NCI-H524 treated with DMSO at 0.1 percent for 48 hours (cell line): ENCODE results near the gene UHRF1.
"Not testable (repeated sequence)": the region's sequence is repeated elsewhere in the genome, so short reads cannot be mapped to it uniquely, and the experiment has no call there.

Experiments used
- DNase-seq: peaks from one replicate; lab custom pipeline; 2025; lab: John Stamatoyannopoulos, UW

The UHRF1 gene

DNA sequence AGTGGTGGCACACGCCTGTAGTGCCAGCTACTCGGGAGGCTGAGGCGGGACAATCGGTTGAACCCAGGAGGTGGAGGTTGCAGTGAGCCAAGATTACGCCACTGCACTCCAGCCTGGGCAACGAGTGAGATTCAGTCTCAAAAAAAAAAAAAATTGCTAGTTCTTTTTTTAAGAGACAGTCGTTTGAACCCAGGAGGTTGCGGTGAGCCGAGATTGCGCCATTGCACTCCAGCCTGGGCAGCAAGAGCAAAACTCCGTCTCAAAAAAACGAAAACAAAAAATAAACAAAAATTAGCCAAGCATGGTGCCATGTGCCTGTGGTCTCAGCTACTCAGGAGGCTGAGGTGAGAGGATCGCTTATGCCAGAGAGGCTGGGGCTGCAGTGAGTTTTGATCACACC, 8.4 kb upstream of the UHRF1 start:
- DNase-seq: not testable (repeated sequence)

DNA sequence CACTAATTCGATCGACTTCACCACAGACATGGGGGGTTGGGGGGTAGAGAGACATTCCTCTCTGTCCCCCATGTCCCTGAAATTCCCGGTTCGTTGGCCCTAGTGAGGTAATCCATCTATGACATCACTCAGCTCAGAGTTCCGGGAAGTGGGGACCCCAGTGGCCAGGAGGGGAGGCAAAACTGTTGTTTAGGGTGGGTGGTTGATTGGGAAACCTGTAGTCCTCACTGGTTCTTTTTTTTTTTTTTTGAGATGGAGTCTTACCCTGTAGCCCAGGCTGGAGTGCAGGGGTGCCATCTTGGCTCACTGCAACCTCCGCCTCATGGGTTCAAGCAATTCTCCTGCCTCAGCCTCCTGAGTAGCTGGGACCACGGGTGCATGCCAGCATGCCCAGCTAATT, 6.5 kb upstream of the UHRF1 start, which contains the start of gene ARRDC5:
Gene ARRDC5 (minus strand): TSS at position 101 of the 400 bp plus-strand sequence. CDS start 71 bp downstream, at position 30.
- DNase-seq: no peak

DNA sequence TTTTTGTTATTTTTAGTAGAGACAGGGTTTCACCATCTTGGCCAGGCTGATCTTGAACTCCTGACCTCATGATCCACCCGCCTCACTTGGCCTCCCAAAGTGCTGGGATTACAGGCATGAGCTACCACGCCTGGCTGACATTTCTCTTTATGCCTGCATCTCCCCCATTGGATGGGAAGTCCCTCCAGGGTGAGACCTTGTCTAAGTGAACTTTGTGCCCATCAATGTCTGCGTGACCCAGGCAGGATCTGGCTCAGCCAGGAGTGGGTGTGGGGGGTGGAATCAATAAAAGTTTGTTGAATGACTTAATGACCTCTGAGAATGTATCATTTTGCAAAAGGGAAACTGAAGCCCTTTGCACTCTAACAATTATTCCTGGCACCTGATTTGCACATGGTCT, 4.8 kb upstream of the UHRF1 start:
- DNase-seq: no peak

DNA sequence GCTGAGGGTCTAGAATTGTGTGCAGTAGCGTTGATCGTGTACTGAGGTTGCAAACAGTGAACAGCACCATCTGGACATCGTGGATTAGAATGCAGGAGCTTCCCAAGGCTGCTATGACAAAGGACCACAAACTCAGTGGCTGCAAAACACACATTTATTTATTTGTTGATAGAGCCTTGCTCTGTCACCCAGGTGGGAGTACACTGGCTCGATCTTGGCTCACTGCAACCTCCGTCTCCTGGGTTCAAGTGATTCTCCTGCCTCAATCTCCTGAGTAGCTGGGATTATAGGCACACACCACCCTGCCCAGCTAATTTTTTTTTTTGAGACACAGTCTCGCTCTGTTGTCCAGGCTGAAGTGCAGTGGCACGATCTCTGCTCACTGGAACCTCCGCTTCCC, 2.3 kb upstream of the UHRF1 start:
- no peak for DNase-seq

DNA sequence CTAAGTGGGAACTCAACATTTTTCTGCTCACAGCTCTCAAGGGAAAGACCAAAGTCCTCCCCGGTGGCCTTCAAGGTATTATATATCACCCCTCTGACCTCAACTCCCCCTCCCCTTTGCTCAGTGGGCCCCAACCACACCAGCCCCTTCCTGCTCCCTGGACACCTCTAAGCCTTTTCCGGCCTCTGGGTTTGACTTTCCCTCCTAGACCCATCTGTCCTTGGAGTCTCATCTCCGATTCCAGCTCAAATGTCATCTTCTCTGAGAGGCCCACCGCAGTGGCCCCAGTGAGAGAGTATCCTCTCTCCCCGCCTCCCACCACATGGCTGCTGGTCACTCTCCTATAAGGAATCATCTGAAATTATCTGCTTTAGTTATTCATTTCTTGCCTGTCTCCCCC, 941 bp upstream of the UHRF1 start:
- no peak for DNase-seq

DNA sequence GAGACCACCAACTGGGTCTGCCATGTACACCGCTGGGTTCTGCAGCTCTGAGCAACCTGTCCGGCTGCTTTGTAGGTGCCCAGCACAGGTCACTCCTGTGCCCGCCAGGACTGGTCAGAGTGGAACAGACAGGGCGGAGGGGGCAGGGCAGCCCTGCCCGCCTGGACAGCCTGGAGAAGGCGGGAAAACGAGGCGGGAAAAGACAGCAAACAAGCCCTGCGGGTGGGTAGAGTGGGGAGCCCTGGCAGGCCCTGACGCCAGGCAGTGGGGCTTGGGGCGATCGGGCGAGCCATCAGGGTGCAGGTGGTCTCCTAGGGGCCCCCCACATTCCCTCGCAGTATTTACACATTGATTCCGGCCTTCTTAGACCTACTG, 533 bp upstream of the UHRF1 start:
- no peak for DNase-seq

DNA sequence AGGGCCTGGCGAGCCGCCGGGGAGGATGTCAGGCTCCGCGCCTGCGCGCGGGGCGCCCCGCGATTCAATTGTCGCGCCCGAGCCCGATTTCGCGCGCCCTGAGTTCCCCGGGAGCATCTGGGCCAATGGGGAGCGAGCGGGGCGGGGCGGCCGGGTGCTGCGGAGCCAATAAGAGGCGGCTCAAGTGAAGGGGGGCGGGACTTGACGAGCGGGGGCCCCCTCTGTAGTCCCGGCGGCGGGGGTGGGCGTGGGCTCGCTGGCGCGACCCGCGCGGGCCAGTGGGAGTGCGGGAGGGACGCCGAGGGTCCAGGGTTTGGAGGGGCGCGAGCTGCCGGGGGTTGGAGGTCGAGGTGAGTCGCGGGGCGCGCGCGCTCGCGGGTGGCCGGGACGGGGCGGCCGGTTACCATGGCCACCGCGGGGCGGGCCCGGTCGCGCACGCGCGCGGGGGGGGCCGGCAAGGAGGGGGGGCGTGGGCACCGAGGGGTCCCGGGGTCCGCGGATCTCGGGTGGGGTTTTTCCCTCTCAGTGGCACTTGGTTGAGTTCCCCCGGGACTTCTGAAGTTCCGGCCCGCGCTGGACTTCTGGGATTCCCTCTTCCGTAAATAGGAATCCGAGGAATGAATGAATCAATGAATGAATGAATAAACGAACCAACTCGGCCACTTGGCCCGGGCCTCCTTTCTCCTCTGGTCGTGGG, 744 bp downstream of the UHRF1 start:
- DNase-seq: peak; percentile 79

DNA sequence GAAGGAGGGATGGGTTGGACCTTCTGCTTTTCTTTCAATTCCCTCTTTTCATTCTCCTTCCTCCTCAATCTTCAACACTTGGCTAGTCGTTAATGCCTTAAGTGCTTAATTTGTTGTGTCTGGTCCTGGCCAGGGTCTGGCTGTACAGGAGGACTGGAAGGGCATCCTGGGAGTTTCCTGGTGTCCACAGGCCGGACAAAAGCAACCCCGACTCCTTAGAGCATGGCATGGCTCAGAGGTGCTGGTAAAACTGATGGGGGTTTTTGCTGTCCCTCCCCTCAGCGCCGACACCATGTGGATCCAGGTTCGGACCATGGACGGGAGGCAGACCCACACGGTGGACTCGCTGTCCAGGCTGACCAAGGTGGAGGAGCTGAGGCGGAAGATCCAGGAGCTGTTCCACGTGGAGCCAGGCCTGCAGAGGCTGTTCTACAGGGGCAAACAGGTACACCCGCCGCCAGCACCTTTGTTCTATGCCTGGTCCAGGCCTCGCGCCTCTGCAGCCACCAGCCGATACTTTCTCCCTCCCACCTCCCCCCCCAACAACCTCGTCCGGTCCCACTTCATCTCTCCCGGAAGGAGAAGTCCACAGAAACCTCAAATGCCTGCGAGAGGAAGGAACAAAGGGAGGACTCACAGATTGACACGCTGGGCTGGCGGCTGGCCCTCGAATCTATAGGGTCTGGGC, 1.4 kb downstream of the UHRF1 start:
- no peak for DNase-seq

DNA sequence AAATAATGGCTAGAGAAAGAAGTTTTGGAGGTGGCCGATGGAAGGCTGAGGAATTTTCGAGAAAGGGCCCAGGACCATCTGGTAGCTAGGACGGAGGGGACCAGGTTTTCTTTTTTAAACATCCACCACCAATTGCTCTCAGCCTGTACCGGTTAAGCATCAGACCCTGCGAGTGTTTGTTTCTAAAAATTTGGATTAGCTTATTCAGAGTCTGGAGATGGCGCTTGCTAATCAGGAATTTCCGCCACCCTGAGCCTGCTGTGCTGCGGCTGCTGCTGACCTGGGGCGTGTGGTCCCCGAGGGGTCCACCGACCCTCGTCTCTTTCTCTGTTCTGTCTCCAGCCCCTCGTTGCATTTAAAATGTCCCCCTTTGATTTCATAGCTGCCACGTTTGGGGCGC, 2.0 kb downstream of the UHRF1 start:
- DNase-seq: no peak

DNA sequence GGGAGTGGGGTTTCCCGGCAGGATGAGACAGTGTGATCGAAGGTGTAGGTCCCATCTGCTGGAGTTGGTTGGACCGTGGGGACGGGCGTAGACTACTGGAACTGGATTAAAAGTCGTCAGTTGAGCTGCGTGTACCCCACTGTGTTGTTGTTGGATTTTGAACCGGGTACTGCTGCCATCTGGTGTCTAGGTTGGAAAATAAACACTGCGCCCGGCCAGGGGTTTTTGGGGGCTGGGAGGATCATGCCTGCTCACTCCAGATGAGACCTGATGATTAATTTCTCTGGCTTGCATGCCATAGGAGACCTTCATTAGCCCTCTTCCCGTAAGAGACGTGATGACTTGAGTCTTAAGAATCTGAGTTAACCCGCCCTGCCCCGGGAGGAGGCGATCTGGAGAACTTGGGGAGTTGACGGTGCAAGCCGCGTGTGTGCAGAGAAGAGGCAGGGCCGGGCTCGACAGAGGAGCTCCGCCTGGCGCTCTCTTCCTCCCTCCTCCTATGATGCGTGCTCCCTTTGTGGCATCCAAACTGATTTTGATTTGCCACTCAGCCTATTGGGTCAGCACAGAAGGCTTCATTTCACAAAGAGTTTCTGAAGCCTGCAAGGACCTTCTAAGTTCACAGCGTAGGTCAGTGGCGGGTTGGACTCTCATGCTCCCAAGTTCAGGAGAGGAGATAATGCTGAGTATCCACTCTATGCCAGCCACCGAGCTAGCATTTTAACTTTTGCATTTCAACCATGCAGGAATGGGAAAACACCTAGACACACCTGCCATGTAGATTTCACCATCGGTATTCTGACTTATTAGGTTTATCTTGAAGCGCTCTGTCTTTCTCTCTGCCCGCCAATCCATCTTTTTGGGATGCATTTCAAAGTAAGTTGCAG, 2.7 kb downstream of the UHRF1 start:
- DNase-seq: peak; percentile 11

DNA sequence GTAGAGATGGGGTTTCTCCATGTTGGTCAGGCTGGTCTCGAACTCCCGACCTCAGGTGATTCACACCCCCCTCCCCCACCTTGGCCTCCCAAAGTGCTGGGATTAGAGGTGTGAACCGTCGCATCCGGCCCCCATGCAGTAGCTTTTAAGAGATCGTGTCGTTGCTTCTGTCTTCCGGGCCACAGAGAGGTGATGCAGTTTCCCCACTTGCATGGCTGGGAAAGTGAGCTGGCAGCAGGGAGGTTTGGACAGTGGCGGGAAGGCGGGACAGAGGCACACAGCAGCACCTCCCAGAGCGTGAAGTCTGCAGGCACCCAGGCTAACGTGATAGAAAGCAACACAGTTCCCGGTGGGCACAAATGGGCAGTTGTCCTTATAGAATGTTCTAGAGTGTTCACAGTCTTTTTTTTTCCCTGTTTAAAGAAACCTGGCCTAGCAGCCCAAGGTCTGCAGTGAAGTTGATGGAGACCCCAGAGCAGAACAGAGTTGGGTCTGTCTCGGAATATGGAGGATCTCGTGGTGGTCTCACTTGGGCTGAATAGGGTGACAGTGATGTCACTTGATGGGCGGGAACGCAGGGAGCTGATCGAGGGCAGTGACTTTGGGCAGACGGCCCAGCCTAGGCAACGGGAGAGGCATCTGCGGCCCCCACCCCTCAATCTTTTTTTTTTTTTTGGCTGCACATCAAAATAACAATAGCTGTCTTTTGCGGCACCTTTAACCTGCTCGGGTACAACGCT, 4.9 kb downstream of the UHRF1 start:
- DNase-seq: no peak

DNA sequence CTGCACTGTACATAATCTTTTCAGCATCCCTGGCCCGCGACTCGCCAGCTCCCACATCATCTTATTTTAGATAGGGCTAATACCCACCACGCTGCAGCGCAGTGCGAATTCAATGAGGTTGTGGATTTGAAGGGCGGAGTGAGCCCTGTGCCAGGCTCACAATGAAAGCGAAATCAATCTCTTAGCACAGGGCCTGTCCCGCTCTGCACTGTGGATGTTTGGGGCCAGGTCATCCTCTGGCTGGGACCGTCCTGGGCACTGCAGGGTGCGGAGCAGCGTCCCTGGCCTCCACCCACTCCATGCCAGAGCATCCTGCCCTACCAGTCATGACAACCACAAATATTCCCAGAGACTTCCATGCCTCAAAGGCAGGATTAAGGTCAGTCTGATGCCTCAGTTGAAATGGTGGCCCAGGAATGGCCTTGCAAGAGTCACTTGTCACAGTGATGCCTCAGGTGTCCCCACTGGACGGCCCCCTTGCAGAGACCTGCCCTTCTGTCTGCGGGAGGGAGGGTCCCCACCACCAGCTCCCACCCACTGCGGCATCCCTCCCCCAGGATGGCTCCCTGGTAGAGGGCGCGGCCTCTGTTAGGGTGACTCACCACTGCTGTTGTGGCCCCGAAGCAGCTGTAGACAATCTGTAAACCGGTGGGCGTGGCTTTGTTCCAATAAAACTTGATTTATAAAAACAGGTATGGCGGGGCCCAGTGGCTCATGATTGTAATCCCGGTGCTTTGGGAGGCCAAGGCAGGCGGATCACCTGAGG, 5.6 kb downstream of the UHRF1 start:
- DNase-seq: no peak

DNA sequence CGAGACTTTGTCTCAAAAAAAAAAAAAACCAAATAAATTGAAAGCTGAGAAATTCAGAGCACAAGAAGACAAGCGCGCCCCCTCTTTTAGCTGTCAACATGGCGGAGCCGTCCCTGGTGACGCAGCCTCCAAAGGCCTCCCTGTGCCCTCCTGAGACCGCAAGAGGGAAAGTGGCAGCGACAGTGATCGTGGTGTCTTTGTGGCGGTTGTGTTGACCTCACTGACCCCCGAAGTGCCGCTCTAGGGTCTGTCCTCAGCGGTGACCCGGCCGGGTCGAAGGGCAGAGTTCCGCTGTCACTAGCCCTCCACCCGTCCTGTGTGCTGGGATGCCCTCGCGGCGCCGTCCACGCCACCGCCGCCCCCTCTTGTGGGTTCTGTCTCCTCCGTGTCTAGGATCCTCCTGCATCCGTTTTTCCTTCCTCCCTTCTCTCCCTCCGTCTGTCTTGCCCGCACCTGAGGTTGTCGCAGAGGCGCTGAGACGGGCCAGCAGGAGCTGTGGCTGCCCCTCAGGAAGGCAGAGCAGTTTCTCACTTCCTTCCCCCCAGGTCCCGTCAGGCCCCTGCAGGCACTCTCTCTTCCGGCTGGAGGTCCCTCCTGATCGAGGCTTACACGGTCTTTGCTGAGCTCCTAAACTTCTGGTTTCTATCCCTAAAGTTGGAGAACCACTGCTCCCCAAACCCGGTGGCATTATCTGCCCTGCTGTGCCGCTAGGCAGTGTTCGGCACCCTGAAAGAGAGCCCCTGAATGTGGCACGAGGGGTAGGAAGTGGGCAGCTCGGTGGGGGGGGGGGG, 7.2 kb downstream of the UHRF1 start:
- DNase-seq: no peak

DNA sequence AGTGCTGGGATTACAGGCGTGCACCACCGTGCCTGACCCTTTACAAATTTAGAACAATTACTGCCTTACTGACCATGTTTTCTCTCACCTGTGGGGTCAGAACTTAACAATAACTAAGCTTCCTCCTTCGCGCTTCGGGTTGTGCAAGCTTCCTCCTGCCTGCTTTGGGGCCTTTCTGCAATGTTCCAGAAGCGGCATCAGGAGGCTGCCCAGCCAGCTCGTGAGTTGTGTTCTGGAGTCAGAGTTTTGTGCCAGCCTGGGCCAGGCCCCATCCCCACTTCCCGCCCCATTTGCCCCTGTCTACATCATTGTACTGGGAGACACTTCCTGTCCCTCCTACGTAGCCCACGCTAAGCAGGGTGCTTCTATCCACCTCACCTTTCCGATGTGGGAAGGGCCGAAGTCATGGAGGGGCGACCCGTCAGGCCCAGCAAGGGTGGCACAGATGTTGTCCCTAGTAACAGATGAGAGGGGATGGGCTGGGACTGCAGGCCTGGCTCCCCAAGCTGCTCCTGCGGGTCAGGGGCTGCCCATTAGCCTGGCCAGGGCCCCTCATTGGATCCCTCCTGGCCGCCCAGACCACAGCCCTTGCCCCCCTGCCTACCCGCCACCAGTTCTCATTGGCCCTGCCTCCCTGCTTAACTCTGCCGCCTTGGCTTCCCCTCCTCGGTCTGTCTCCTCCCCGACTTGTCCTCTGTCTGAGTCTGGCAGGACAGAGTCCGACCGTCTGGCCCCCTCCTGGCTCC, 13.4 kb downstream of the UHRF1 start:
- no peak for DNase-seq

DNA sequence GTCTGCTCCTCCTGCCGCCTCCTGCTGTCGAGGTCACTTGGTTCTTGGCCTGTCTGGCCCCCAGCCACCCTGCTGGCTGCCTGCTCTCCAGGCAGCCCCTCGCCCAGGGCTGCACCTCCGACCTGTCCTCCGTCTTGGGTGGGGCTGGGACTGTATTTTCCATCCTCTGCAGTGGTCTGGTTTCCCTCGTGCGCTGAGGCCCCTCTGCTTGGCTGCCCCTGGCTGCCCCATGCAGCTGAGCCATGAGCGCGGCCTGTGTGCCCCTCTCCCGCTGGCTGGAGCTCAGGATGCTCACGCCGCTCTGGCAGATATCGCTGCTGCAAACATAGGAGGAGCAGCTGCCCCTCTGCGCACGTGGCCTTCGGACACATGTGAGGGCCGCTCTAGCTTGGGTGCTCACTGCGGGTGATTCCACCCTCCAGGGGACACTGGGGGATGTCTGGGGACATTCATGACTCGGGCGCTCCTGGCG, 14.0 kb downstream of the UHRF1 start:
- DNase-seq: no peak

DNA sequence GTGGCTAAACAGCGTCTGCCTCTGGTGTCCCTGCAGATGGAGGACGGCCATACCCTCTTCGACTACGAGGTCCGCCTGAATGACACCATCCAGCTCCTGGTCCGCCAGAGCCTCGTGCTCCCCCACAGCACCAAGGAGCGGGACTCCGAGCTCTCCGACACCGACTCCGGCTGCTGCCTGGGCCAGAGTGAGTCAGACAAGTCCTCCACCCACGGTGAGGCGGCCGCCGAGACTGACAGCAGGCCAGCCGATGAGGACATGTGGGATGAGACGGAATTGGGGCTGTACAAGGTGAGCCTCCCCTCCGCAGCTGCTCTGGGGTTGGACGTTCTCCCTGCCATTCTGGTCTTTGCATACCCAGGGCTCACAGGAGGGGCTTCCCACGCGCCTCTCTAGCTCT, 19.9 kb downstream of the UHRF1 start:
- DNase-seq: no peak

DNA sequence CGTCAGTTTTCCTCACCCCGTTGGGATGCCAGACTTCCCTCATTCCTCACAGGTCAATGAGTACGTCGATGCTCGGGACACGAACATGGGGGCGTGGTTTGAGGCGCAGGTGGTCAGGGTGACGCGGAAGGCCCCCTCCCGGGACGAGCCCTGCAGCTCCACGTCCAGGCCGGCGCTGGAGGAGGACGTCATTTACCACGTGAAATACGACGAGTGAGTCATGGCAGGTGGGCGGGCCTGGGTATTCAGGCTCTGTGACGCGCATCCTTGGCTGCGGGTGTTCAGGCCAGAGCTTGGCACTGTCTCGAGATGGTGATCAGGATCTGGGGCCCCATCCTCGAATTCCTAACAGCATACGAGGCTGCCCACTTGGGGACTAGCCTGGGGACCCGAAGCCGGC, 21.4 kb downstream of the UHRF1 start:
- DNase-seq: no peak

DNA sequence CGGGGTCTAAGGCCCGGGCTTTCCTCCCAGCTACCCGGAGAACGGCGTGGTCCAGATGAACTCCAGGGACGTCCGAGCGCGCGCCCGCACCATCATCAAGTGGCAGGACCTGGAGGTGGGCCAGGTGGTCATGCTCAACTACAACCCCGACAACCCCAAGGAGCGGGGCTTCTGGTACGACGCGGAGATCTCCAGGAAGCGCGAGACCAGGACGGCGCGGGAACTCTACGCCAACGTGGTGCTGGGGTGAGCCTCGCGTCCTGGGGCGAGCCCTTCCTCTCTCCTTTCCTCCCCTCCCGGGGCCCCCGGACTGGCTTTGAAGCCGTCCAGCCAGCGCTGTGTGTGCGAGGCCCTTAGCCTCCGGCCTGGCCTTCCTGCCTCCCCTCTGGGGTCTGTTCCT, 23.4 kb downstream of the UHRF1 start:
- DNase-seq: no peak

DNA sequence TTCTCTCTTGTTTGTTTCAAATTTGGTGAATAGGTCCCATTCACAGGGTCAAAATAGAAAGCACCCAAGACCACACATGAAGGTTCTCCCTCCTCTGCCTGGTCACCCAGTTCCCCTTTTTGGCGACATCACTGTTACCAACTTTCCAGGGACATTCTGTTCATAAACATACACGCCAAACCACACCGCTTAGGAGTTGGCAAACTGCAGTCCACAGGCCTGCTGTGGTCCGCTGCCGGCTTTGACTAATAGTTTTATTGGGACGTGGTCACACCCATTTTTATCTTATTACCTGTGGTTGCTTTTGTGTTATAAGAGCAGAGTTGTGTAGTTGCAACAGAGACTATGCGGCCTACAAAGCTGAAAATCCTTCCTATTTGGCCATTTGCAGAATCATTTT, 24.2 kb downstream of the UHRF1 start:
- DNase-seq: no peak

DNA sequence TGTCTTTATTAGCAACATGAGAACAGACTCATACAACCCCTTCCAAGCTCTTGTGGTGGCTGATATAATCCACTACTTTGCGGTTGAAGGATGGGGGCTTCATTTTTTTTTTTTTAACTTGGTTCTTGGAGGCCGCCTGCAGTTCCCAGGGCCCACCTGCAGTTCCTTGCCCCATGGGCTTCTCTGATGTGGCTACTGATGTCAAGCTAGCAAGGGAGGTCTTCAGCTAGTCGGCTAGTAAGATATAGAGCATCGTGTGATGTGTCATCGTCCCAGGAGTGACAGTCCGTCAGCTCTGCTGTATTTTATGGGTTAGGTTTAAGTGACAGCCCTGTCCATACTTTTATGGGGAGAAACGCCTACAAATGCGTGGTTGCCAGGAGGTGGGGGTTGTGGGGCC, 26.1 kb downstream of the UHRF1 start:
- no peak for DNase-seq
